Body of pancreas (tissue), 4 donors: ENCODE data around the gene ADGRV1.

Experiments used
- CTCF ChIP-seq, 7 experiments: fragments of 450-650 bp in 4 of 7; fragments of 200-600 bp in 3 of 7; sonication (generic) in 3 of 7; IDR thresholded peaks; one replicate each; pipeline ENCODE4 v1.5.1; 2016 to 2019; ENCODE audit warnings: antibody characterized with exemption in 7 of 7
- POLR2A ChIP-seq, 3 donors: fragments of 450-650 bp; IDR thresholded peaks; one replicate each; pipeline ENCODE4 v1.6.1; 2016; ENCODE audit warnings: antibody characterized with exemption in 3 of 3, mild to moderate bottlenecking in 2 of 3

GRCh38 chr5:90833753-90834152, 275.2 kb downstream of the ADGRV1 start:
- TF ChIP-seq CTCF (IDR thresholded peaks at IDR 0.05) (no peak), POLR2A (IDR thresholded peaks at IDR 0.05) (no peak)
